K562 treated with DMSO at 1 percent for 24 hours (cell line): ENCODE results near the gene RHBDL3. TPM values are rescaled to one million over a fixed set of nuclear protein-coding genes. Genes with fewer than 3 reads are reported as not detected.

ENCODE experiments used
- total RNA-seq: library from RNA; unstranded; fragments of 300-600 nt; gene quantifications from 2 replicates; pipeline ENCODE4 v1.2.3, GENCODE V29; 2022; ENCODE audit warnings: low read depth; ENCODE audit not compliant: insufficient read depth

The RHBDL3 gene
- total RNA-seq = 0.25 TPM in 1 of 2 replicates, not detected in the other

DNA sequence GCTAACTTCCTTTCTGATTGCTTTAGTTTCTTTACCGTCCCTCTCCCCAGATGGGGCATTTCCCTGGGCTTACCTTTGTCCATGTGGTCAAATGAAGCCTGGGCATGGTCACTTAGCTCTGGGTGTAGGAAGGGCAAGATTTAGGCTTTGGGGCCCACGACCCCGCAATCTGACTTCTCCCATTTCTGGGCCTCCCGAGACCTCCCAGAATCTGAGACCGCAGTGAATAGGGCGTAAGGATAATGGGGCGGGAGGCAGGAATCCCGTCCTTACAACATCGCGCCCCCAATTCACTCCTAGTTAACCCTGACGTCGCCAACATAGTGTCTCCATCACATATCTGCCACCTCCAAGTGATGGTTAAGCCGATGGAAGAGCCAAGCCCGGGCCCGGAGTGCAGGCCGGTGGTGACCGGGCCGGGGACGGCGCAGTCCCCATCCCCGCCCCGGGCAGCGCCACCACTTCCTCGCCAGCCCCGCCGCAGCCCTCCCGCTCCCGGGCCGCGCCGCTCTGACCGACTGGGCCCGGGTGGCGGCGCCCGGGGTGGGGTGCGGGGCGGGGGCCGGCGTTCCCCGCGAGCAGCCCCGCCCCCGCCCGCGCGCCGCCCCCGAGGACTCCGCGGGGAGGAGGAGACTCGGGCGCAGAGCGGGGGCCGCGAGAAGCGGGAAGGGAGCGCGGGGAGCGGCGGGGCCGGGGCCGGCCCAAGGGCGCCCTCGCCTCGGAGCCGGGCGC, at the start of gene RHBDL3:
Gene RHBDL3 (plus strand): TSS at position 641 of the 732 bp plus-strand sequence. CDS start 358 bp downstream, outside the sequence.

DNA sequence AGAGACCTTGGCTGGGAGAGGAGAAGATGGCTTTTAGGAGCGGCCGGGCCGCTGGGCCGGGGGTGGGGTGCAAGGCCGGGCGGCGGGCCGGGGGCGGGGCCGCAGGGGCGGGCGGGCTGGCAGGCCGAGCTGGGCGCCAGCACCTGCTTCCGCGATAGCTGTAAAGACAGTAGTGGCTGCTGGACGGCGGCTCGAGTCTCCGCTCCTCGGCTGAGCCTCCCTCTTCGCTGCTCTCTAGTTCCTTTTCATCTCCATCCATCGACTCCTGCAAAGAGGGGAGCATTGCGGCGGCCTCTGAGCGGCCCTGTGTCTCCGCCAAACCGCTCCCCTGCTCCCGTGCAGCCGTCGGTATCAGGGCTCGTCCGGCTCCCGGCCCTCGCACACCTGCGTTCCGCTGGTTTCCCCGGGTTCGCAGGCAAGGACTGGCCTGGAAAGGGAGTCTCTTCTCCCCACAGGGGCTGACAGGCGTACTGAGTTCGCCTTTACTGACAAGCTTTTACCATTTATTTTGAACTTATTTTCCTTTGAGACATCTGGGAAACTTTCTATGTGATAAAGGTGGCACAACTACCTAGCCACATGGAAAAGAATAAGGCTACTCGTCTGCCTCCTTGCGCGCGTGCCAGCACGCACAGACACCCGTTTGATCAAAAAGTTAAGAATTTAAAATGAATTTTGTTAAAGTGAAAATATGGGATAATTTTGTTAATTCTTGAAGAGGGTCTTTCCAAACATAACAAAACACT, 76.4 kb downstream of the RHBDL3 start, which contains the start of gene C17orf75:
Gene C17orf75 (minus strand): TSS at position 317 of the 746 bp plus-strand sequence. CDS start 34 bp downstream, at position 283.

GRCh38 chr17:32349854-32350665, 84.4 kb downstream of the RHBDL3 start, which contains the start of gene ZNF207:
TSS of gene ZNF207 (plus strand) at chr17:32350157. CDS start at chr17:32350286, 129 bp downstream.

Other genes with a start within 250 kb of the RHBDL3 start
- gene RHOT1, start 123.3 kb upstream of the RHBDL3 start, total RNA-seq = 18.9 and 21.3 TPM in 2 replicates
- 19.6 and 23.6 TPM in 2 replicates for gene C17orf75, start 76.3 kb downstream of the RHBDL3 start, total RNA-seq
- gene ZNF207, start 84.3 kb downstream of the RHBDL3 start, total RNA-seq = 138 and 148 TPM in 2 replicates
- 53.0 and 61.4 TPM in 2 replicates for gene PSMD11, start 178.7 kb downstream of the RHBDL3 start, total RNA-seq
- gene CDK5R1, start 221.2 kb downstream of the RHBDL3 start, total RNA-seq = 1.9 and 2.2 TPM in 2 replicates